ENCODE results near the gene FBXO48. TPM values are rescaled to one million over a fixed set of nuclear protein-coding genes. Genes with fewer than 3 reads are reported as not detected.

Gene FBXO48
- total and polyA plus RNA-seq, 2 of the 4 experiments (the other 2 are of a cell fraction): 0.18 to 0.43 TPM

DNA sequence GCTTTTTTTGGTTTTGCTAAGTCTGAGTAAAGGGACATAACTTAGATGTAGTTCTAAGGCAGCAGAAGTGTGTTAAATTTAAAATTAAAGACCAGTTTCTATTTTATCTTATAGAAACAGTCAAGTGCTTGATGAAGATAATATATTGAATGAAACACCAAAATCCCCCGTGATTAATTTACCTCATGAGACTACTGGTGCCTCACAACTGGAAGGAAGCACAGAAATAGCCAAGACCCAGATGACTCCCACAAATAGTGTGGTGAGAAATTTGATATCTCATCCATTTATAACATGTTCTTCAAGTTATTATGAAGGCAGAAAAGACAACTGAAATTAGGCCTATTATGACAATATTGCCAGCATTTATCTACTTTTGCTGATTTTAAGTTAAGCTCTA, 45.9 kb upstream of the FBXO48 start:
- BruUV-seq (replicated peaks): no TSS peak
- Histone ChIP-seq H3K27ac (ENCODE audit: insufficient read depth, low read length) (no peak overlapping the region), H3K23ac (ENCODE audit: low read depth, low read length) (no peak overlapping the region), H2BK15ac (ENCODE audit: low read depth, low read length) (no peak overlapping the region), H3K4me2 (ENCODE audit: low read depth, low read length) (no peak overlapping the region), H3K27me3 (ENCODE audit: control insufficient read depth, insufficient read depth, low read length) (no peaks in the 10 kb centered on the region), H4K8ac (ENCODE audit: low read depth in 2 of 2, low read length in 2 of 2) (no peak overlapping the region), H3K14ac (replicated peaks; ENCODE audit: low read depth, low read length) (no peak overlapping the region), H2AK9ac (replicated peaks; ENCODE audit: low read depth, low read length, poor library complexity) (no peak overlapping the region), H3K9ac (ENCODE audit: low read depth, low read length) (no peak overlapping the region), H2BK20ac (ENCODE audit: low read depth, low read length) (no peak overlapping the region), H2AK5ac (ENCODE audit: low read depth, low read length) (no peak overlapping the region), H3K9me3 (ENCODE audit: control insufficient read depth, insufficient read depth, low read length) (no peaks in the 10 kb centered on the region), H3K56ac (ENCODE audit: extremely low read depth, insufficient read depth, low read length) (no peak overlapping the region), H3K4ac (ENCODE audit: low read depth, low read length) (no peak overlapping the region), H3K79me1 (ENCODE audit: low read depth in 1 of 2, low read length in 2 of 2) (no peaks in the 10 kb centered on the region), H3K4me1 (ENCODE audit: control insufficient read depth, insufficient read depth, low read length) (no peaks in the 10 kb centered on the region), H3K4me3 (ENCODE audit: insufficient read depth, low read depth, low read length) (no peak overlapping the region), H2BK120ac (ENCODE audit: low read depth, low read length) (no peak overlapping the region), H3K18ac (ENCODE audit: low read depth, low read length) (no peak overlapping the region), H4K20me1 (ENCODE audit: insufficient read depth, low read length) (no peaks in the 10 kb centered on the region), H3K36me3 (ENCODE audit: control insufficient read depth, insufficient read depth, low read length) (no peaks in the 10 kb centered on the region), H2BK5ac (ENCODE audit: low read depth, low read length, poor library complexity, severe bottlenecking) (no peak overlapping the region), H2AFZ (replicated peaks; ENCODE audit: low read length, poor library complexity) (no peak overlapping the region), H4K5ac (ENCODE audit: low read depth, low read length) (no peak overlapping the region), H4K91ac (ENCODE audit: insufficient read depth, low read depth, low read length) (no peak overlapping the region), H3K9me1 (ENCODE audit: insufficient read depth, low read length) (no peaks in the 10 kb centered on the region)
- DNase-seq: no peak
- POLR2A ChIA-PET (ENCODE audit: unreplicated experiment): no interaction called here
- no peak for ATAC-seq (ENCODE audit: low read depth)
- CTCF ChIA-PET: no interaction called here
- no peak for TF ChIP-seq RFX5 (IDR thresholded peaks at IDR 0.05; ENCODE audit: low read depth, low read length)
- no peak for TF ChIP-seq MXI1 (IDR thresholded peaks at IDR 0.05; ENCODE audit: borderline replicate concordance, low read depth, low read length)
- no peak for TF ChIP-seq BHLHE40 (IDR thresholded peaks at IDR 0.05; ENCODE audit: low read depth, low read length)
- TF ChIP-seq, protein P1, sequence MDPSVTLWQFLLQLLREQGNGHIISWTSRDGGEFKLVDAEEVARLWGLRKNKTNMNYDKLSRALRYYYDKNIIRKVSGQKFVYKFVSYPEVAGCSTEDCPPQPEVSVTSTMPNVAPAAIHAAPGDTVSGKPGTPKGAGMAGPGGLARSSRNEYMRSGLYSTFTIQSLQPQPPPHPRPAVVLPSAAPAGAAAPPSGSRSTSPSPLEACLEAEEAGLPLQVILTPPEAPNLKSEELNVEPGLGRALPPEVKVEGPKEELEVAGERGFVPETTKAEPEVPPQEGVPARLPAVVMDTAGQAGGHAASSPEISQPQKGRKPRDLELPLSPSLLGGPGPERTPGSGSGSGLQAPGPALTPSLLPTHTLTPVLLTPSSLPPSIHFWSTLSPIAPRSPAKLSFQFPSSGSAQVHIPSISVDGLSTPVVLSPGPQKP (IDR thresholded peaks at IDR 0.05; ENCODE audit: borderline replicate concordance, low read depth, low read length): no peak
- no peak for TF ChIP-seq MAZ (IDR thresholded peaks at IDR 0.05; ENCODE audit: borderline replicate concordance, low read depth, low read length)
- TF ChIP-seq SMC3 (IDR thresholded peaks at IDR 0.05; ENCODE audit: low read depth, low read length): no peak
- TF ChIP-seq CEBPB (IDR thresholded peaks at IDR 0.05; ENCODE audit: low read depth, low read length): no peak
- in situ Hi-C loops (cut with MboI; ENCODE audit: low sequenced_read_pairs): no loop called here
- intact Hi-C loops (cut with micrococcal nuclease): no loop called here
- WGBS, 2 experiments (ENCODE audit: extremely low coverage in 2 of 2, insufficient read length in 1 of 2): no CpG with 5 or more reads among the region's 1 CpG
- dilution Hi-C loops (cut with HindIII; ENCODE audit: low sequenced_read_pairs, unreplicated experiment): no loop called here

Data from IMR-90 (cell line).